ENCODE data around the gene SAXO2.

DNA sequence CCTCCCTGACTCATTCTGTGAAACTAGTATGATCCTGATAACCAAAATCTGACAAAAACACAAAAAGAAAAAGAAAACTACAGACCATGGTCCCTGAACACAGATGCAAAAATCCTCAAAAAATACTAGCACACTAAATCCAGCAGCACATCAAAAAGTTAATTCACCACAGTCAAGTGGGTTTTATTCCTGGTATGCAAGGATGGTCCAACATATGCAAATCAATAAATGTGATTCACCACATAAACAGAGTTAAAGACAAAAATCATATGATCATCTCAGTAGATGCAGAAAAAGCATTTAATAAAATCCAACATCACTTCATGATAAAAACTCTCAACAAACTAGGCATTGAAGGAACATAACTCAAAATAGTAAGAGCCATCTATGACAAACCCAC, 12.8 kb downstream of the SAXO2 start:
- no peak for TF ChIP-seq GATA3 (IDR thresholded peaks at IDR 0.05; ENCODE audit: low read depth, low read length)
- TF ChIP-seq GATA2 (IDR thresholded peaks at IDR 0.05; ENCODE audit: low read depth, low read length) = no peak

Measured in SH-SY5Y (cell line).